HEK293 (cell line): ENCODE results near the gene CDYL.

Experiments
- CTCF ChIA-PET: fragments of 350-600 bp; formaldehyde crosslinking; extraction: SDS; loops from one replicate; lab custom pipeline; 2021; ENCODE audit warnings: antibody characterized with exemption; lab: Yijun Ruan, JAX
- POLR2A ChIA-PET: fragments of 300-600 bp; formaldehyde crosslinking; extraction: SDS; loops from one replicate; lab custom pipeline; 2020; ENCODE audit warnings: antibody characterized with exemption, inconsistent platforms; lab: Yijun Ruan, JAX
- H3K27ac ChIP-seq: fragments of 200-500 bp; sonication (Bioruptor generic); 2 replicates; pipeline ENCODE4 v1.5.1; 2014; ENCODE audit warnings: low read depth, low read length, control low read depth, inconsistent platforms; ENCODE audit errors: extremely low read depth
- H3K36me3 ChIP-seq, 2 experiments: fragments of 200-500 bp in 1 of 2; sonication (Bioruptor generic) in 1 of 2; 1 replicate in 1 of 2; 2 replicates in 1 of 2; pipeline ENCODE4 v1.5.1; 2014 to 2017; ENCODE audit warnings: inconsistent platforms in 2 of 2, low read length in 2 of 2; ENCODE audit not compliant: control insufficient read depth in 2 of 2, insufficient read depth in 1 of 2
- H3K4me1 ChIP-seq: fragments of 200-500 bp; sonication (Bioruptor generic); 2 replicates; pipeline ENCODE4 v1.5.1; 2014; ENCODE audit warnings: mild to moderate bottlenecking, low read length, inconsistent platforms; ENCODE audit not compliant: control insufficient read depth, insufficient read depth
- H3K4me3 ChIP-seq: 2 replicates; pipeline ENCODE4 v1.5.1; 2011; ENCODE audit warnings: low read depth, mild to moderate bottlenecking, control low read depth, low read length, moderate library complexity
- H3K9me3 ChIP-seq: fragments of 200-500 bp; sonication (Bioruptor generic); 2 replicates; pipeline ENCODE4 v1.5.1; 2014; ENCODE audit warnings: low read depth, low read length, inconsistent platforms; ENCODE audit not compliant: control insufficient read depth, insufficient read depth
- GLIS2 ChIP-seq: fragments of 450-650 bp; formaldehyde crosslinking; IDR thresholded peaks from 2 replicates; pipeline ENCODE4 v1.5.1; 2016; ENCODE audit warnings: missing biosample characterization, missing genetic modification characterization
- KLF16 ChIP-seq: fragments of 450-650 bp; formaldehyde crosslinking; IDR thresholded peaks from 2 replicates; pipeline ENCODE4 v1.5.1; 2017; ENCODE audit warnings: missing biosample characterization, missing genetic modification characterization
- PRDM4 ChIP-seq: fragments of 450-650 bp; formaldehyde crosslinking; IDR thresholded peaks from 2 replicates; pipeline ENCODE4 v1.5.1; 2017; ENCODE audit warnings: missing biosample characterization, missing genetic modification characterization
- SCRT1 ChIP-seq: fragments of 450-650 bp; formaldehyde crosslinking; IDR thresholded peaks from 2 replicates; pipeline ENCODE4 v1.5.1; 2016; ENCODE audit warnings: missing biosample characterization, missing genetic modification characterization, borderline replicate concordance
- SP7 ChIP-seq: fragments of 450-650 bp; formaldehyde crosslinking; IDR thresholded peaks from 2 replicates; pipeline ENCODE4 v1.5.1; 2016; ENCODE audit warnings: missing biosample characterization, missing genetic modification characterization
- WT1 ChIP-seq: fragments of 450-650 bp; formaldehyde crosslinking; IDR thresholded peaks from 2 replicates; pipeline ENCODE4 v1.5.1; 2016; ENCODE audit warnings: missing biosample characterization, missing genetic modification characterization
- ZBTB17 ChIP-seq: fragments of 450-650 bp; formaldehyde crosslinking; IDR thresholded peaks from 2 replicates; pipeline ENCODE4 v1.5.1; 2016; ENCODE audit warnings: missing biosample characterization, missing genetic modification characterization
- ZBTB44 ChIP-seq: fragments of 450-650 bp; IDR thresholded peaks from 2 replicates; pipeline ENCODE4 v1.5.1; 2018; ENCODE audit warnings: missing biosample characterization, mild to moderate bottlenecking, missing genetic modification characterization
- ZBTB7A ChIP-seq: fragments of 450-650 bp; formaldehyde crosslinking; IDR thresholded peaks from 2 replicates; pipeline ENCODE4 v1.5.1; 2016; ENCODE audit warnings: low read depth, missing biosample characterization, missing genetic modification characterization
- ZFP3 ChIP-seq: fragments of 450-650 bp; formaldehyde crosslinking; IDR thresholded peaks from 2 replicates; pipeline ENCODE4 v1.5.1; 2016; ENCODE audit warnings: low read depth, missing biosample characterization, missing genetic modification characterization
- ZFP41 ChIP-seq: fragments of 450-650 bp; formaldehyde crosslinking; IDR thresholded peaks from 2 replicates; pipeline ENCODE4 v1.5.1; 2016; ENCODE audit warnings: missing biosample characterization, missing genetic modification characterization, borderline replicate concordance
- ZNF114 ChIP-seq: fragments of 450-650 bp; formaldehyde crosslinking; IDR thresholded peaks from 2 replicates; pipeline ENCODE4 v1.5.0; 2017; ENCODE audit warnings: missing biosample characterization, missing genetic modification characterization
- ZNF133 ChIP-seq: fragments of 450-650 bp; formaldehyde crosslinking; IDR thresholded peaks from 2 replicates; pipeline ENCODE4 v1.5.1; 2016; ENCODE audit warnings: missing biosample characterization, missing genetic modification characterization
- ZNF138 ChIP-seq: fragments of 450-650 bp; formaldehyde crosslinking; IDR thresholded peaks from 2 replicates; pipeline ENCODE4 v1.5.1; 2016; ENCODE audit warnings: missing biosample characterization, missing genetic modification characterization, borderline replicate concordance
- ZNF140 ChIP-seq: fragments of 450-650 bp; formaldehyde crosslinking; IDR thresholded peaks from 2 replicates; pipeline ENCODE4 v1.5.1; 2016; ENCODE audit warnings: missing biosample characterization, missing genetic modification characterization
- ZNF146 ChIP-seq: fragments of 450-650 bp; formaldehyde crosslinking; IDR thresholded peaks from 2 replicates; pipeline ENCODE4 v1.5.1; 2016; ENCODE audit warnings: missing biosample characterization, missing genetic modification characterization
- ZNF155 ChIP-seq: fragments of 450-650 bp; formaldehyde crosslinking; IDR thresholded peaks from 2 replicates; pipeline ENCODE4 v1.5.1; 2016; ENCODE audit warnings: missing biosample characterization, missing genetic modification characterization
- ZNF311 ChIP-seq: fragments of 450-650 bp; formaldehyde crosslinking; IDR thresholded peaks from 2 replicates; pipeline ENCODE4 v1.5.1; 2017; ENCODE audit warnings: missing biosample characterization, missing genetic modification characterization, borderline replicate concordance
- ZNF391 ChIP-seq: fragments of 450-650 bp; formaldehyde crosslinking; IDR thresholded peaks from 2 replicates; pipeline ENCODE4 v1.5.1; 2016; ENCODE audit warnings: low read depth, missing biosample characterization, missing genetic modification characterization, borderline replicate concordance
- ZNF404 ChIP-seq: fragments of 450-650 bp; formaldehyde crosslinking; IDR thresholded peaks from 2 replicates; pipeline ENCODE4 v1.5.1; 2017; ENCODE audit warnings: missing biosample characterization, missing genetic modification characterization
- ZNF416 ChIP-seq: fragments of 450-650 bp; formaldehyde crosslinking; IDR thresholded peaks from 2 replicates; pipeline ENCODE4 v1.5.1; 2016; ENCODE audit warnings: missing biosample characterization, missing genetic modification characterization
- ZNF571 ChIP-seq: fragments of 450-650 bp; formaldehyde crosslinking; IDR thresholded peaks from 2 replicates; pipeline ENCODE4 v1.5.0; 2017; ENCODE audit warnings: missing biosample characterization, missing genetic modification characterization
- ZNF621 ChIP-seq: fragments of 450-650 bp; formaldehyde crosslinking; IDR thresholded peaks from 2 replicates; pipeline ENCODE4 v1.5.1; 2017; ENCODE audit warnings: missing biosample characterization, missing genetic modification characterization
- ZNF777 ChIP-seq: fragments of 450-650 bp; formaldehyde crosslinking; IDR thresholded peaks from 2 replicates; pipeline ENCODE4 v1.5.1; 2017; ENCODE audit warnings: missing biosample characterization, missing genetic modification characterization, borderline replicate concordance
- ZNF830 ChIP-seq: fragments of 450-650 bp; IDR thresholded peaks from 2 replicates; pipeline ENCODE4 v1.5.0; 2018; ENCODE audit warnings: missing biosample characterization, missing genetic modification characterization, low read depth, mild to moderate bottlenecking, moderate library complexity
- ZXDB ChIP-seq: fragments of 450-650 bp; formaldehyde crosslinking; IDR thresholded peaks from 2 replicates; pipeline ENCODE4 v1.5.1; 2016; ENCODE audit warnings: missing biosample characterization, missing genetic modification characterization
- TF ChIP-seq, protein P1 (sequence below): fragments of 450-650 bp; formaldehyde crosslinking; IDR thresholded peaks from 2 replicates; pipeline ENCODE4 v1.5.1; 2016; ENCODE audit warnings: missing biosample characterization, missing genetic modification characterization
- TF ChIP-seq, protein P2 (sequence below): IDR thresholded peaks from 2 replicates; pipeline ENCODE4 v1.6.1; 2011; ENCODE audit warnings: mild to moderate bottlenecking, low read depth, low read length, borderline replicate concordance
- TF ChIP-seq, protein P3 (sequence below): fragments of 450-650 bp; formaldehyde crosslinking; IDR thresholded peaks from 2 replicates; pipeline ENCODE4 v1.5.1; 2017; ENCODE audit warnings: missing biosample characterization, missing genetic modification characterization

Gene CDYL

DNA sequence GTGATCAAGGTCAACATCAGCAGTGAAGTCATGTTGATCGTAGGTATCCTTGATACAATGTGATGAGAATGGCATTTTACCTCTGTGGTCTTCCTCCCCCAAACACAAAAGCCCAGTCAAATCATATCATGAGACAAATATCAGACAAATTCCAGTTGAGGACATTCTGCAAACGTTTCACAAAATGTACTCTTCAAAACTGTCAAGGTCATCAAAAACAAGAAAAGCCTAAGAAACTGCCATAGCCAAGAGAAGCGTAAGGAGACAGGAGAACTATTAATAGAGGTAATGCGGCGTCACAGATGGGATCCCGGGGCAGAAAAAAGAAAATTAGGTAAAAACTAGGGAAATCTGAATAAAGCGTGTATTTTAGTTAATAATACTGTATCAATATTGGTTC lies 7.4 kb upstream of the CDYL start (continued):
- TF ChIP-seq ZBTB44, result no peak
- no peak for TF ChIP-seq GLIS2

DNA sequence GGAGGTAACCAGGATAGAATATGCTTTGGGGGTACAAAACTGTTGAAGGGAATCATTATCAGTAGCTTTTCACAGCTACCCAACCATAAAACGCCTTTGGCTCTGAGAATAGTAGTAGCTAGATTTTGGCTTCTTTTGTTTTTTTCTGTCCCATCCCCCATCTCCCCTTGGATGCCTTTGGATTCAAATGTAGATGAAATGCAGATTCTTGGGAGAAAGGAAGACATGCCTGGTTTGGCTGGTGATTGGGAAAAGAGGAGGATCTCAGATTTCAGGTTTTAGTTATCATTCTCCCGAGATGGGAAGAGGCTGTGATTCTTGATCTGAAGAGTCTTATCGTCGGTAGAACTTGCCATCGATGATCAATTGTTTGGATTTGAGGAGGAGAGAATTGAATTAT lies 3.5 kb upstream of the CDYL start:
- ChIA-PET POLR2A (no interaction called here), CTCF (no interaction called here)
- Histone ChIP-seq H3K9me3 (no peaks in the 10 kb centered on the region), H3K27ac (no peak overlapping the region), H3K36me3 (no peaks in the 10 kb centered on the region), H3K4me3 (no peak overlapping the region), H3K4me1 (no peaks in the 10 kb centered on the region)
- TF ChIP-seq KLF16 (tag by site-specific recombination) (no peak), ZNF155 (tag by site-specific recombination) (no peak), ZNF138 (no peak), ZNF571 (tag by site-specific recombination) (no peak), SP7 (no peak), ZBTB7A (tag by site-specific recombination) (no peak), WT1 (tag by site-specific recombination) (no peak), PRDM4 (tag by site-specific recombination) (no peak), ZNF404 (no peak), ZFP3 (tag by site-specific recombination) (no peak)
- TF ChIP-seq, protein P1, sequence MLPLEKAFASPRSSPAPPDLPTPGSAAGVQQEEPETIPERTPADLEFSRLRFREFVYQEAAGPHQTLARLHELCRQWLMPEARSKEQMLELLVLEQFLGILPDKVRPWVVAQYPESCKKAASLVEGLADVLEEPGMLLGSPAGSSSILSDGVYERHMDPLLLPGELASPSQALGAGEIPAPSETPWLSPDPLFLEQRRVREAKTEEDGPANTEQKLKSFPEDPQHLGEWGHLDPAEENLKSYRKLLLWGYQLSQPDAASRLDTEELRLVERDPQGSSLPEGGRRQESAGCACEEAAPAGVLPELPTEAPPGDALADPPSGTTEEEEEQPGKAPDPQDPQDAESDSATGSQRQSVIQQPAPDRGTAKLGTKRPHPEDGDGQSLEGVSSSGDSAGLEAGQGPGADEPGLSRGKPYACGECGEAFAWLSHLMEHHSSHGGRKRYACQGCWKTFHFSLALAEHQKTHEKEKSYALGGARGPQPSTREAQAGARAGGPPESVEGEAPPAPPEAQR (tag by site-specific recombination), result no peak

DNA sequence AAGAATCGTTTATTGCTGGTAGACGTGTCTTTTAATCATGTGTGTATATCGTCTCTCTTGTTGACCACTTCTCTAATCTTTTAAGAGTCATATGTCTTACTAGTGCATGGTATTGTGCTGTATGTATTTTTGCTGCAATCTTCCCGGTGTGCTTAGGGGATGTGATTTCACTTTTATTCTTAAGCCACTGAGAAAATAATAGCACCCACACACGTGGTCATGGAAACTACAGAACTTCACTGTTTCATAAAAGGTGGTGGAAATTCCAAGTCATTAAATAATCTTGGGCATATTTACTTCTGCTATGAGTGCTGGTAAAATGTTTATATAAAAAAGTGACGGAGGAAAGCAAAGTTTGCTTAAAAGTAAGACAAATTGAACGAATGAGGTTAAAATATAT lies 3.0 kb upstream of the CDYL start:
- Histone ChIP-seq H3K4me1 (no peaks in the 10 kb centered on the region), H3K9me3 (no peaks in the 10 kb centered on the region), H3K36me3 (no peaks in the 10 kb centered on the region), H3K4me3 (no peak overlapping the region), H3K27ac (no peak overlapping the region)
- POLR2A ChIA-PET, result no interaction called here
- TF ChIP-seq ZNF777 (tag by site-specific recombination), result no peak
- TF ChIP-seq SCRT1 (tag by site-specific recombination), result no peak
- no peak for TF ChIP-seq ZNF830 (tag by site-specific recombination)
- TF ChIP-seq ZXDB, result no peak
- TF ChIP-seq, protein P2, sequence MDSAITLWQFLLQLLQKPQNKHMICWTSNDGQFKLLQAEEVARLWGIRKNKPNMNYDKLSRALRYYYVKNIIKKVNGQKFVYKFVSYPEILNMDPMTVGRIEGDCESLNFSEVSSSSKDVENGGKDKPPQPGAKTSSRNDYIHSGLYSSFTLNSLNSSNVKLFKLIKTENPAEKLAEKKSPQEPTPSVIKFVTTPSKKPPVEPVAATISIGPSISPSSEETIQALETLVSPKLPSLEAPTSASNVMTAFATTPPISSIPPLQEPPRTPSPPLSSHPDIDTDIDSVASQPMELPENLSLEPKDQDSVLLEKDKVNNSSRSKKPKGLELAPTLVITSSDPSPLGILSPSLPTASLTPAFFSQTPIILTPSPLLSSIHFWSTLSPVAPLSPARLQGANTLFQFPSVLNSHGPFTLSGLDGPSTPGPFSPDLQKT, result no peak
- TF ChIP-seq ZNF416 (tag by site-specific recombination), result no peak
- TF ChIP-seq ZNF114 (tag by site-specific recombination), result no peak
- no peak for TF ChIP-seq ZNF133 (tag by site-specific recombination)
- no peak for TF ChIP-seq ZFP41
- TF ChIP-seq ZNF391 (tag by site-specific recombination), result no peak
- no peak for TF ChIP-seq ZNF146
- TF ChIP-seq ZNF311 (tag by site-specific recombination), result no peak
- TF ChIP-seq ZNF621 (tag by site-specific recombination), result no peak
- no peak for TF ChIP-seq ZNF140
- TF ChIP-seq ZBTB17, result no peak
- TF ChIP-seq ZNF571 (tag by site-specific recombination), result no peak
- TF ChIP-seq, protein P3, sequence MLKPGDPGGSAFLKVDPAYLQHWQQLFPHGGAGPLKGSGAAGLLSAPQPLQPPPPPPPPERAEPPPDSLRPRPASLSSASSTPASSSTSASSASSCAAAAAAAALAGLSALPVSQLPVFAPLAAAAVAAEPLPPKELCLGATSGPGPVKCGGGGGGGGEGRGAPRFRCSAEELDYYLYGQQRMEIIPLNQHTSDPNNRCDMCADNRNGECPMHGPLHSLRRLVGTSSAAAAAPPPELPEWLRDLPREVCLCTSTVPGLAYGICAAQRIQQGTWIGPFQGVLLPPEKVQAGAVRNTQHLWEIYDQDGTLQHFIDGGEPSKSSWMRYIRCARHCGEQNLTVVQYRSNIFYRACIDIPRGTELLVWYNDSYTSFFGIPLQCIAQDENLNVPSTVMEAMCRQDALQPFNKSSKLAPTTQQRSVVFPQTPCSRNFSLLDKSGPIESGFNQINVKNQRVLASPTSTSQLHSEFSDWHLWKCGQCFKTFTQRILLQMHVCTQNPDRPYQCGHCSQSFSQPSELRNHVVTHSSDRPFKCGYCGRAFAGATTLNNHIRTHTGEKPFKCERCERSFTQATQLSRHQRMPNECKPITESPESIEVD (tag by site-specific recombination), result no peak
- CTCF ChIA-PET, result no interaction called here
